ENCODE data around the gene ZNF224. TPM values are rescaled to one million over a fixed set of nuclear protein-coding genes. Genes with fewer than 3 reads are reported as not detected.

Gene ZNF224
- total and polyA plus RNA-seq, 2 of the 8 experiments (the other 6 are each of a cell fraction or from before 2014, with no cell fraction given), result 3.7 to 17.2 TPM

DNA sequence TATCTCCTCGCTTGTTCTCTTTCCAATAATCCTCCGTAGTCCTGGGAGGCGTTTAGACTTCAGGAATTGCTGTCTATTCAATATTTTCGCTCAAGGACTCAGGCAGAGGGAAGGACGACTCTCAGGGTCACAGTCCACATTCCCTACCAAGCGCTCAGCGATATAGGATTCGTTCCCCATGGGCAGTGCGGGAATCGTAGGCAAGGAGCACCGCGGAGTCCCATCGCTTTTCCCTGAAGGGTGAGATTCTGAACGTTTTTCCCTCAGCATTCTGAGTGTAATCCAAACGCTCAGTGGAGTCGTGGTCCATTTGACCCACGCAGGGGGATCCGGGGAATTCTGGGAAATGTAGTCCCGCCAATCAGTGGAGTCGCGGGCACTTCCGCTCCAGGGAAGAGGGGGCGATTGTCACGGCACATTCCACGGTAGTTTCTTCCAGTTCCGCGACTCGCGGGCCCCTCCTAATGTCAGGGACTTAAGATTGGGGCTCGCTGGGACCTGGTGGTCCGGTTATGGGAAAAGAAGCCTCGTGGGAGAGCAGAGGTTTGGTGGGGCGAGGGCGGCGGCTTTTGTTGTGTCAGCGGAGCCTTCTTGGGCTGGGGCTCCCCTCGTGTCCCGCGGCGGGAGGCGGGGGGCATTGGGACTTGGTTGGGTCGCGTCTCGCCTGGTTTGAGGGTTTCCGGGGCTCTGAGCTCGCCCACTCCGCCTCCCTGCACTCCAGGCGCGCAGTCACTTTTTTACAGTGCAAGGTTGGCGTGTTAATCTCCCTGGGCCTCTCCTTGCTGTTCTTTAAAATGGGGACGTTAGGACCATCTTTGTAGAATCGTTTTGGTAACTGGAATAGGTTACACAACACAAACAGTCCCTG lies 47.3 kb downstream of the ZNF224 start, which contains the start of gene ZNF234 (continued):
- TF ChIP-seq PHF8 (conservative IDR thresholded peaks at IDR 0.05; ENCODE audit: low read depth, low read length) (peak; percentile 60; the same call in 1 of the 2 replicates), SIRT6 (IDR thresholded peaks at IDR 0.05; ENCODE audit: low read length) (no peak), KDM1A (IDR thresholded peaks at IDR 0.05; ENCODE audit: borderline replicate concordance, low read length) (peak; percentile 96), YY1 (IDR thresholded peaks at IDR 0.05; ENCODE audit: low read depth, low read length) (0 out of 2 replicates have a peak, but pooled peaks have one; percentile 27), SIX5 (IDR thresholded peaks at IDR 0.05; ENCODE audit: low read depth, low read length) (peak; percentile 56), SIN3A (conservative IDR thresholded peaks at IDR 0.05 in 1 of 2, IDR thresholded peaks at IDR 0.05 in 1 of 2; ENCODE audit: low read depth in 1 of 2, low read length in 2 of 2) (peak; percentile 27 to 37; a peak in 1 of 4 replicates), NANOG (IDR thresholded peaks at IDR 0.05; ENCODE audit: insufficient read depth, low read depth, low read length, poor library complexity, severe bottlenecking) (no peak), EGR1 (IDR thresholded peaks at IDR 0.05; ENCODE audit: borderline replicate concordance, low read depth, low read length) (0 out of 2 replicates have a peak, but pooled peaks have one; percentile 31), KDM5A (IDR thresholded peaks at IDR 0.05; ENCODE audit: low read length) (no peak), TAF7 (optimal IDR thresholded peaks at IDR 0.05; ENCODE audit: borderline replicate concordance, low read depth, low read length) (no peak), POLR2AphosphoS5 (IDR thresholded peaks at IDR 0.05; ENCODE audit: low read depth, low read length) (0 out of 2 replicates have a peak, but pooled peaks have one; percentile 28), SUZ12 (IDR thresholded peaks at IDR 0.05; ENCODE audit: low read length) (no peak)
- TF ChIP-seq, protein P1, sequence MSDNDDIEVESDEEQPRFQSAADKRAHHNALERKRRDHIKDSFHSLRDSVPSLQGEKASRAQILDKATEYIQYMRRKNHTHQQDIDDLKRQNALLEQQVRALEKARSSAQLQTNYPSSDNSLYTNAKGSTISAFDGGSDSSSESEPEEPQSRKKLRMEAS (IDR thresholded peaks at IDR 0.05), result no peak

Data from H1 (cell line).